Dendritic cell treated with granulocyte-macrophage colony-stimulating factor and Interleukin-4, amounts not matched to agents 40 ng/mL and 50 ng/mL, for 4 days (primary cell): ENCODE measurements around the gene ATP11A.
A peak's percentile ranks its signal among the peaks of the same experiment; 100 is the strongest.

Experiments used
- H3K27ac Mint-ChIP-seq: one replicate; pipeline ENCODE4 v1.8.0; 2022; ENCODE audit warnings: mild to moderate bottlenecking, mixed read lengths
- H3K27me3 Mint-ChIP-seq: one replicate; pipeline ENCODE4 v1.8.0; 2022; ENCODE audit warnings: mild to moderate bottlenecking, mixed read lengths
- H3K36me3 Mint-ChIP-seq: one replicate; pipeline ENCODE4 v1.8.0; 2022; ENCODE audit warnings: low read depth, mixed read lengths
- H3K4me1 Mint-ChIP-seq: one replicate; pipeline ENCODE4 v1.8.0; 2022; ENCODE audit warnings: low read depth, mixed read lengths
- H3K4me3 Mint-ChIP-seq: one replicate; pipeline ENCODE4 v1.8.0; 2022; ENCODE audit warnings: mild to moderate bottlenecking, moderate library complexity, mixed read lengths
- H3K9me3 Mint-ChIP-seq: one replicate; pipeline ENCODE4 v1.8.0; 2022; ENCODE audit warnings: mixed read lengths
- intact Hi-C: fragments of 100-400 bp; cut with micrococcal nuclease; formaldehyde crosslinking; loops from one replicate; pipeline ENCODE4 v1.15.0; 2022

The ATP11A gene

GRCh38 chr13:112772539-112772909, 82.7 kb downstream of the ATP11A start:
- no peaks in the 10 kb centered on the region for H3K9me3 Mint-ChIP-seq
- no peak overlapping the region for H3K4me3 Mint-ChIP-seq
- peak overlapping the region; percentile 15 for H3K27ac Mint-ChIP-seq
- intact Hi-C loops, result no loop called here
- peaks cover 60% of the 10 kb centered on the region for H3K36me3 Mint-ChIP-seq
- peaks cover 40% of the 10 kb centered on the region for H3K4me1 Mint-ChIP-seq
- no peaks in the 10 kb centered on the region for H3K27me3 Mint-ChIP-seq

- H3K27ac Mint-ChIP-seq, result peak overlapping the region; percentile 15
- intact Hi-C loops, result no loop called here
- H3K4me3 Mint-ChIP-seq, result no peak overlapping the region
- H3K36me3 Mint-ChIP-seq, result peaks cover 60% of the 10 kb centered on the region
- no peaks in the 10 kb centered on the region for H3K27me3 Mint-ChIP-seq
- no peaks in the 10 kb centered on the region for H3K9me3 Mint-ChIP-seq
- peaks cover 40% of the 10 kb centered on the region for H3K4me1 Mint-ChIP-seq
These were observed 83.1 kb downstream of the ATP11A start for GRCh38 chr13:112772929-112773328.

GRCh38 chr13:112773601-112774447, 84.0 kb downstream of the ATP11A start:
- Mint-ChIP-seq H3K27me3 (no peaks in the 10 kb centered on the region), H3K9me3 (no peaks in the 10 kb centered on the region), H3K27ac (no peak overlapping the region), H3K4me3 (no peak overlapping the region), H3K36me3 (peaks cover 62% of the 10 kb centered on the region), H3K4me1 (peaks cover 37% of the 10 kb centered on the region)
- intact Hi-C loops, result no loop called here

GRCh38 chr13:112774448-112774792, 84.6 kb downstream of the ATP11A start:
- no peak overlapping the region for H3K27ac Mint-ChIP-seq
- peaks cover 56% of the 10 kb centered on the region for H3K36me3 Mint-ChIP-seq
- H3K27me3 Mint-ChIP-seq, result no peaks in the 10 kb centered on the region
- no peaks in the 10 kb centered on the region for H3K9me3 Mint-ChIP-seq
- peaks cover 31% of the 10 kb centered on the region for H3K4me1 Mint-ChIP-seq
- H3K4me3 Mint-ChIP-seq, result no peak overlapping the region
- intact Hi-C loops, result no loop called here

- Mint-ChIP-seq H3K27me3 (no peaks in the 10 kb centered on the region), H3K4me3 (no peak overlapping the region), H3K36me3 (peaks cover 51% of the 10 kb centered on the region), H3K9me3 (no peaks in the 10 kb centered on the region), H3K4me1 (peaks cover 25% of the 10 kb centered on the region), H3K27ac (no peak overlapping the region)
- intact Hi-C loops, result no loop called here
These were observed 85.2 kb downstream of the ATP11A start for GRCh38 chr13:112774829-112775565.

- Mint-ChIP-seq H3K36me3 (peaks cover 50% of the 10 kb centered on the region), H3K27me3 (no peaks in the 10 kb centered on the region)
- intact Hi-C loops, result no loop called here
These were observed 86.0 kb downstream of the ATP11A start for GRCh38 chr13:112775791-112776279.

GRCh38 chr13:112776354-112776753, 86.5 kb downstream of the ATP11A start:
- H3K27me3 Mint-ChIP-seq, result no peaks in the 10 kb centered on the region
- H3K4me1 Mint-ChIP-seq, result peaks cover 20% of the 10 kb centered on the region
- no peak overlapping the region for H3K27ac Mint-ChIP-seq
- peaks cover 50% of the 10 kb centered on the region for H3K36me3 Mint-ChIP-seq
- H3K4me3 Mint-ChIP-seq, result no peak overlapping the region
- intact Hi-C loops, result no loop called here
- no peaks in the 10 kb centered on the region for H3K9me3 Mint-ChIP-seq

More at GRCh38 chr13:112775791-112776279, 86.0 kb downstream of the ATP11A start:
- H3K4me3 Mint-ChIP-seq, result no peak overlapping the region
- peaks cover 20% of the 10 kb centered on the region for H3K4me1 Mint-ChIP-seq
- H3K9me3 Mint-ChIP-seq, result no peaks in the 10 kb centered on the region
- H3K27ac Mint-ChIP-seq, result no peak overlapping the region

GRCh38 chr13:112776971-112777370, 87.1 kb downstream of the ATP11A start:
- Mint-ChIP-seq H3K4me3 (no peak overlapping the region), H3K27me3 (no peaks in the 10 kb centered on the region), H3K9me3 (no peaks in the 10 kb centered on the region), H3K36me3 (peaks cover 53% of the 10 kb centered on the region), H3K27ac (no peak overlapping the region), H3K4me1 (peaks cover 24% of the 10 kb centered on the region)
- intact Hi-C loops, result no loop called here

- intact Hi-C loops, result no loop called here
- Mint-ChIP-seq H3K4me1 (peaks cover 22% of the 10 kb centered on the region), H3K4me3 (no peak overlapping the region), H3K36me3 (peaks cover 50% of the 10 kb centered on the region), H3K27ac (no peak overlapping the region), H3K27me3 (no peaks in the 10 kb centered on the region), H3K9me3 (no peaks in the 10 kb centered on the region)
These were observed 88.0 kb downstream of the ATP11A start for GRCh38 chr13:112777637-112778406.

- H3K4me1 Mint-ChIP-seq, result peaks cover 35% of the 10 kb centered on the region
- intact Hi-C loops, result no loop called here
- H3K27ac Mint-ChIP-seq, result no peak overlapping the region
- H3K4me3 Mint-ChIP-seq, result no peak overlapping the region
- H3K9me3 Mint-ChIP-seq, result no peaks in the 10 kb centered on the region
- no peaks in the 10 kb centered on the region for H3K27me3 Mint-ChIP-seq
- peaks cover 47% of the 10 kb centered on the region for H3K36me3 Mint-ChIP-seq
These were observed 90.2 kb downstream of the ATP11A start for GRCh38 chr13:112779856-112780604.

GRCh38 chr13:112781287-112781686, 91.4 kb downstream of the ATP11A start:
- H3K27ac Mint-ChIP-seq, result no peak overlapping the region
- no peaks in the 10 kb centered on the region for H3K9me3 Mint-ChIP-seq
- no peak overlapping the region for H3K4me3 Mint-ChIP-seq
- peaks cover 32% of the 10 kb centered on the region for H3K4me1 Mint-ChIP-seq
- intact Hi-C loops, result no loop called here
- peaks cover 45% of the 10 kb centered on the region for H3K36me3 Mint-ChIP-seq
- no peaks in the 10 kb centered on the region for H3K27me3 Mint-ChIP-seq

- Mint-ChIP-seq H3K27ac (peak overlapping the region; percentile 45), H3K36me3 (peaks cover 49% of the 10 kb centered on the region), H3K4me3 (no peak overlapping the region), H3K27me3 (no peaks in the 10 kb centered on the region), H3K4me1 (peaks cover 30% of the 10 kb centered on the region), H3K9me3 (no peaks in the 10 kb centered on the region)
- intact Hi-C loops, result no loop called here
These were observed 92.1 kb downstream of the ATP11A start for GRCh38 chr13:112781881-112782361.

- no peaks in the 10 kb centered on the region for H3K27me3 Mint-ChIP-seq
- H3K4me1 Mint-ChIP-seq, result peaks cover 30% of the 10 kb centered on the region
- H3K9me3 Mint-ChIP-seq, result no peaks in the 10 kb centered on the region
- H3K36me3 Mint-ChIP-seq, result peaks cover 49% of the 10 kb centered on the region
- no peak overlapping the region for H3K4me3 Mint-ChIP-seq
- intact Hi-C loops, result no loop called here
- peak overlapping the region; percentile 45 for H3K27ac Mint-ChIP-seq
These were observed 92.7 kb downstream of the ATP11A start for GRCh38 chr13:112782429-112783010.
